ENCODE measurements around the gene ARSJ. TPM values are rescaled to one million over a fixed set of nuclear protein-coding genes. Genes with fewer than 3 reads are reported as not detected.

The ARSJ gene
- total RNA-seq, 1 experiment from 2014 or later, result 43.9 TPM

GRCh38 chr4:113871080-113871479, 108.4 kb downstream of the ARSJ start:
- DNase-seq (ENCODE audit: low read depth, low spot score) (no peak), ATAC-seq (no peak)
- ChIA-PET POLR2A (no interaction called here), CTCF (no interaction called here)
- intact Hi-C loops (cut with micrococcal nuclease; ENCODE audit: unreplicated experiment) (no loop called here), in situ Hi-C loops (cut with HindIII; ENCODE audit: low pct_unique_long_range_greater_than_20kb, low sequenced_read_pairs) (no loop called here)
- H3K27ac ChIP-seq (ENCODE audit: low read length), result no peak overlapping the region
- TF ChIP-seq TCF7L2 (IDR thresholded peaks at IDR 0.05; ENCODE audit: low read depth, low read length), result no peak
- TF ChIP-seq REST (IDR thresholded peaks at IDR 0.05; ENCODE audit: insufficient read depth in 1 of 2, low read depth in 2 of 2, low read length in 1 of 2), result no peak
- TF ChIP-seq, protein P1, sequence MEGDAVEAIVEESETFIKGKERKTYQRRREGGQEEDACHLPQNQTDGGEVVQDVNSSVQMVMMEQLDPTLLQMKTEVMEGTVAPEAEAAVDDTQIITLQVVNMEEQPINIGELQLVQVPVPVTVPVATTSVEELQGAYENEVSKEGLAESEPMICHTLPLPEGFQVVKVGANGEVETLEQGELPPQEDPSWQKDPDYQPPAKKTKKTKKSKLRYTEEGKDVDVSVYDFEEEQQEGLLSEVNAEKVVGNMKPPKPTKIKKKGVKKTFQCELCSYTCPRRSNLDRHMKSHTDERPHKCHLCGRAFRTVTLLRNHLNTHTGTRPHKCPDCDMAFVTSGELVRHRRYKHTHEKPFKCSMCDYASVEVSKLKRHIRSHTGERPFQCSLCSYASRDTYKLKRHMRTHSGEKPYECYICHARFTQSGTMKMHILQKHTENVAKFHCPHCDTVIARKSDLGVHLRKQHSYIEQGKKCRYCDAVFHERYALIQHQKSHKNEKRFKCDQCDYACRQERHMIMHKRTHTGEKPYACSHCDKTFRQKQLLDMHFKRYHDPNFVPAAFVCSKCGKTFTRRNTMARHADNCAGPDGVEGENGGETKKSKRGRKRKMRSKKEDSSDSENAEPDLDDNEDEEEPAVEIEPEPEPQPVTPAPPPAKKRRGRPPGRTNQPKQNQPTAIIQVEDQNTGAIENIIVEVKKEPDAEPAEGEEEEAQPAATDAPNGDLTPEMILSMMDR (IDR thresholded peaks at IDR 0.05), result no peak
- no peak for TF ChIP-seq SIN3A (IDR thresholded peaks at IDR 0.05; ENCODE audit: borderline replicate concordance, insufficient read depth, low read depth, low read length)
- no peak for TF ChIP-seq POLR2AphosphoS5 (IDR thresholded peaks at IDR 0.05; ENCODE audit: low read depth, low read length)
- H3K4me1 ChIP-seq (ENCODE audit: control insufficient read depth, insufficient read depth, low read length), result no peaks in the 10 kb centered on the region
- BruUV-seq (replicated peaks), result no TSS peak
- H3K36me3 ChIP-seq (ENCODE audit: control insufficient read depth, insufficient read depth, low read length), result no peaks in the 10 kb centered on the region
- no peaks in the 10 kb centered on the region for H3K27me3 ChIP-seq (ENCODE audit: control insufficient read depth, insufficient read depth, low read length)
- H3K4me3 ChIP-seq (ENCODE audit: low read depth in 2 of 2, low read length in 2 of 2), result no peak overlapping the region
- H3K9me3 ChIP-seq (ENCODE audit: control insufficient read depth, insufficient read depth, low read depth, low read length), result no peaks in the 10 kb centered on the region

GRCh38 chr4:113869743-113870375, 109.6 kb downstream of the ARSJ start:
- ChIA-PET CTCF (no interaction called here), POLR2A (no interaction called here)
- DNase-seq (ENCODE audit: low read depth, low spot score) (no peak), ATAC-seq (no peak)
- intact Hi-C loops (cut with micrococcal nuclease; ENCODE audit: unreplicated experiment) (no loop called here), in situ Hi-C loops (cut with HindIII; ENCODE audit: low pct_unique_long_range_greater_than_20kb, low sequenced_read_pairs) (no loop called here)
- BruUV-seq (replicated peaks), result no TSS peak
- Histone ChIP-seq H3K4me3 (ENCODE audit: low read depth in 2 of 2, low read length in 2 of 2) (no peak overlapping the region), H3K36me3 (ENCODE audit: control insufficient read depth, insufficient read depth, low read length) (no peaks in the 10 kb centered on the region), H3K27ac (ENCODE audit: low read length) (no peak overlapping the region), H3K27me3 (ENCODE audit: control insufficient read depth, insufficient read depth, low read length) (no peaks in the 10 kb centered on the region), H3K4me1 (ENCODE audit: control insufficient read depth, insufficient read depth, low read length) (no peaks in the 10 kb centered on the region), H3K9me3 (ENCODE audit: control insufficient read depth, insufficient read depth, low read depth, low read length) (no peaks in the 10 kb centered on the region)
- TF ChIP-seq, protein P1 (IDR thresholded peaks at IDR 0.05), result no peak
- no peak for TF ChIP-seq TCF7L2 (IDR thresholded peaks at IDR 0.05; ENCODE audit: low read depth, low read length)

All from Panc1 (cell line).